HepG2 (cell line): ENCODE results near the gene DAB2. TPM values are rescaled to one million over a fixed set of nuclear protein-coding genes. Genes with fewer than 3 reads are reported as not detected.

ENCODE experiments used
- ATAC-seq: fragments of 200-7000 bp; cut with Tn5 transposase; 3 replicates; pipeline ENCODE4 v1.9.1; 2020; ENCODE audit warnings: mild to moderate bottlenecking, moderate library complexity
- BruUV-seq: library from RNA; stranded (reverse); fragments of 400-500 nt; replicated peaks from 2 replicates; lab custom pipeline; 2021; lab: Mats Ljungman, UMichigan
- CTCF ChIA-PET: fragments of 300-600 bp; formaldehyde crosslinking; extraction: SDS; loops from one replicate; lab custom pipeline; 2021; ENCODE audit warnings: low total read pairs, inconsistent platforms, low intra/inter-chr PET ratio; lab: Yijun Ruan, JAX
- POLR2A ChIA-PET: fragments of 350-600 bp; sonication (Branson Sonifier 250); formaldehyde crosslinking; loops from one replicate; lab custom pipeline; 2020; ENCODE audit warnings: antibody characterized with exemption, inconsistent platforms; lab: Yijun Ruan, JAX
- DNase-seq: peaks from one replicate; pipeline ENCODE4 v3.0.0-alpha.2; 2015; ENCODE audit warnings: low spot score
- FAIRE-seq: peaks from 3 replicates; lab custom pipeline; 2011; peaks lifted over from hg19 to GRCh38; lab: Jason Lieb, UNC
- H2AFZ ChIP-seq: one replicate; pipeline ENCODE4 v1.6.1; 2011; ENCODE audit warnings: low read length, inconsistent platforms
- H3K27ac ChIP-seq: fragments of 300-600 bp; 3 replicates; pipeline ENCODE4 v1.8.0; 2011; ENCODE audit warnings: mixed run types, mild to moderate bottlenecking, mixed read lengths, low read length, inconsistent platforms; ENCODE audit not compliant: insufficient read depth; ENCODE audit errors: extremely low read length
- H3K27me3 ChIP-seq, 2 experiments: fragments of 200-600 bp in 1 of 2; 2 replicates in 1 of 2; 3 replicates in 1 of 2; pipeline versions ENCODE4 v1.6.0 to v1.8.0; 2011; ENCODE audit warnings: low read length in 2 of 2, mild to moderate bottlenecking in 2 of 2, moderate library complexity in 2 of 2, inconsistent platforms in 1 of 2; ENCODE audit not compliant: insufficient read depth in 2 of 2, control insufficient read depth in 1 of 2
- H3K36me3 ChIP-seq, 2 experiments: fragments of 200-600 bp in 1 of 2; replicated peaks in 1 of 2; 2 replicates in 1 of 2; 3 replicates in 1 of 2; pipeline versions ENCODE4 v1.5.1 to v1.8.0; 2011; ENCODE audit warnings: low read length in 2 of 2, inconsistent platforms in 1 of 2; ENCODE audit not compliant: insufficient read depth in 2 of 2, control insufficient read depth in 1 of 2
- H3K4me1 ChIP-seq: 2 replicates; pipeline ENCODE4 v1.5.1; 2012; ENCODE audit warnings: low read length, inconsistent platforms; ENCODE audit not compliant: insufficient read depth
- H3K4me2 ChIP-seq: 2 replicates; pipeline ENCODE4 v1.6.0; 2011; ENCODE audit warnings: low read depth, low read length, inconsistent platforms
- H3K4me3 ChIP-seq, 3 experiments: fragments of 200-600 bp in 1 of 3; sonication (generic), shearing (Covaris generic) in 1 of 3; replicated peaks in 1 of 3; 2 replicates each; pipeline ENCODE4 v1.5.1; 2011 to 2016; ENCODE audit warnings: low read length in 3 of 3, inconsistent platforms in 2 of 3, low read depth in 2 of 3, mild to moderate bottlenecking in 2 of 3, control low read depth in 1 of 3, mixed read lengths in 1 of 3; ENCODE audit not compliant: insufficient read depth in 1 of 3
- H3K79me2 ChIP-seq: one replicate; pipeline ENCODE4 v1.6.1; 2011; ENCODE audit warnings: low read length, inconsistent platforms; ENCODE audit not compliant: insufficient read depth
- H3K9ac ChIP-seq: 2 replicates; pipeline ENCODE4 v1.6.0; 2011; ENCODE audit warnings: mild to moderate bottlenecking, low read depth, low read length, inconsistent platforms; ENCODE audit not compliant: insufficient read depth
- H3K9me3 ChIP-seq: 2 replicates; pipeline ENCODE4 v1.5.1; 2012; ENCODE audit warnings: mild to moderate bottlenecking, low read length
- H4K20me1 ChIP-seq: 2 replicates; pipeline ENCODE4 v1.6.0; 2011; ENCODE audit warnings: inconsistent platforms, mild to moderate bottlenecking, low read length, moderate library complexity; ENCODE audit not compliant: insufficient read depth
- ARID2 ChIP-seq: sonication (generic); formaldehyde crosslinking; IDR thresholded peaks from 2 replicates; pipeline ENCODE4 v1.8.1; 2022; ENCODE audit warnings: mild to moderate bottlenecking, missing genetic modification reagents, borderline replicate concordance
- ATAD3A ChIP-seq: sonication (generic); formaldehyde crosslinking; IDR thresholded peaks from 2 replicates; pipeline ENCODE4 v1.4.0; 2020; ENCODE audit warnings: missing genetic modification reagents
- EP300 ChIP-seq, 3 experiments: sonication (generic) in 1 of 3; formaldehyde crosslinking in 1 of 3; IDR thresholded peaks; 2 replicates each; pipeline versions ENCODE4 v1.5.1 to v1.6.1; 2011 to 2020; ENCODE audit warnings: low read depth in 2 of 3, low read length in 2 of 3, borderline replicate concordance in 1 of 3, improper control_type of control experiment in 1 of 3, mild to moderate bottlenecking in 1 of 3, missing genetic modification reagents in 1 of 3, moderate library complexity in 1 of 3
- GATA4 ChIP-seq: sonication (generic); IDR thresholded peaks from 2 replicates; pipeline ENCODE4 v1.6.1; 2016; ENCODE audit warnings: antibody characterized with exemption, low read depth, borderline replicate concordance
- GATAD2A ChIP-seq: IDR thresholded peaks from 2 replicates; pipeline ENCODE4 v1.6.1; 2016
- HHEX ChIP-seq: IDR thresholded peaks from 2 replicates; pipeline ENCODE4 v1.6.1; 2016; ENCODE audit warnings: control low read depth
- KDM4B ChIP-seq: sonication (generic); formaldehyde crosslinking; IDR thresholded peaks from 2 replicates; pipeline ENCODE4 v1.4.0; 2020; ENCODE audit warnings: missing genetic modification reagents
- NCOA5 ChIP-seq: sonication (generic); formaldehyde crosslinking; IDR thresholded peaks from 2 replicates; pipeline ENCODE4 v1.4.0; 2020; ENCODE audit warnings: missing genetic modification reagents
- NFIC ChIP-seq: IDR thresholded peaks from 2 replicates; pipeline ENCODE4 v1.6.1; 2012; ENCODE audit warnings: mild to moderate bottlenecking, low read length, inconsistent platforms
- TAF15 ChIP-seq: fragments of 200-400 bp; formaldehyde crosslinking; IDR thresholded peaks from one replicate; pipeline ENCODE4 v1.6.1; 2018; ENCODE audit warnings: mild to moderate bottlenecking, low read depth, low read length; ENCODE audit not compliant: poor library complexity, severe bottlenecking
- ZFX ChIP-seq: sonication (generic); formaldehyde crosslinking; IDR thresholded peaks from 2 replicates; pipeline ENCODE4 v1.4.0; 2020; ENCODE audit warnings: mild to moderate bottlenecking, low read depth, missing genetic modification reagents, moderate library complexity
- ZNF3 ChIP-seq: IDR thresholded peaks from 2 replicates; pipeline ENCODE4 v1.7.0; 2017; ENCODE audit warnings: inconsistent platforms
- ZNF546 ChIP-seq: sonication (generic); formaldehyde crosslinking; conservative IDR thresholded peaks from 2 replicates; pipeline ENCODE4 v1.8.1; 2023; ENCODE audit warnings: mild to moderate bottlenecking, missing genetic modification reagents
- ZNF567 ChIP-seq: sonication (generic); formaldehyde crosslinking; IDR thresholded peaks from 2 replicates; pipeline ENCODE4 v1.8.1; 2023; ENCODE audit warnings: mild to moderate bottlenecking, missing genetic modification reagents, borderline replicate concordance
- ZNF670 ChIP-seq: sonication (generic); formaldehyde crosslinking; IDR thresholded peaks from 2 replicates; pipeline ENCODE4 v1.8.0; 2022; ENCODE audit warnings: mild to moderate bottlenecking, missing genetic modification reagents, borderline replicate concordance
- ZNF720 ChIP-seq: sonication (generic); formaldehyde crosslinking; IDR thresholded peaks from 2 replicates; pipeline ENCODE4 v1.4.0; 2020; ENCODE audit warnings: missing genetic modification reagents
- ZNF839 ChIP-seq: sonication (generic); formaldehyde crosslinking; IDR thresholded peaks from 2 replicates; pipeline ENCODE4 v1.4.0; 2020; ENCODE audit warnings: missing genetic modification reagents, mild to moderate bottlenecking, borderline replicate concordance
- WGBS: methylation state at CpG from one replicate; pipeline ENCODE4 v1.1.6; 2017; ENCODE audit warnings: low lambda C conversion rate; 5-methylcytosine and 5-hydroxymethylcytosine counted together
- in situ Hi-C: cut with HindIII; loops from 2 replicates; pipeline ENCODE4 v1.10.0; 2017; ENCODE audit warnings: low pct_unique_long_range_greater_than_20kb; ENCODE audit not compliant: extremely low pct_ligation_motif_present
- intact Hi-C: fragments of 100-400 bp; cut with micrococcal nuclease; formaldehyde crosslinking; loops from one replicate; pipeline ENCODE4 v1.10.0; 2022; ENCODE audit not compliant: unreplicated experiment
- polyA plus RNA-seq, 8 experiments: library from polyadenylated mRNA; depleted of rRNA in 3 of 8; stranded (reverse) in 7 of 8; unstranded in 1 of 8; fragments of >200 nt; fragmentation: Illumina TruSeq in 4 of 8; extraction: Trizol in 4 of 8; gene quantifications; 2 replicates each; pipeline versions ENCODE4 v1.2.1 to v1.2.3, GENCODE V29; 2011 to 2016; ENCODE audit warnings: low read depth in 4 of 8, missing spikeins in 1 of 8, mixed read lengths in 1 of 8; ENCODE audit not compliant: insufficient read depth in 1 of 8
- total RNA-seq, 5 experiments: library from RNA; depleted of rRNA; stranded (reverse); fragments of >200 nt; fragmentation: Illumina TruSeq; extraction: Trizol; gene quantifications; 2 replicates each; pipeline ENCODE4 v1.2.3, GENCODE V29; 2016; ENCODE audit warnings: low read depth in 1 of 5
- TF ChIP-seq, protein P1 (sequence below): sonication (generic); formaldehyde crosslinking; IDR thresholded peaks from 2 replicates; pipeline ENCODE4 v1.8.0; 2022; ENCODE audit warnings: missing genetic modification reagents, mild to moderate bottlenecking, borderline replicate concordance
- TF ChIP-seq, protein P2 (sequence below): sonication (generic); formaldehyde crosslinking; IDR thresholded peaks from 2 replicates; pipeline ENCODE4 v1.4.0; 2020; ENCODE audit warnings: missing genetic modification reagents

Gene DAB2
- total and polyA plus RNA-seq, 2 of the 13 experiments (the other 11 are each of a cell fraction or from before 2014, with no cell fraction given), result 6.4 to 6.5 TPM

DNA sequence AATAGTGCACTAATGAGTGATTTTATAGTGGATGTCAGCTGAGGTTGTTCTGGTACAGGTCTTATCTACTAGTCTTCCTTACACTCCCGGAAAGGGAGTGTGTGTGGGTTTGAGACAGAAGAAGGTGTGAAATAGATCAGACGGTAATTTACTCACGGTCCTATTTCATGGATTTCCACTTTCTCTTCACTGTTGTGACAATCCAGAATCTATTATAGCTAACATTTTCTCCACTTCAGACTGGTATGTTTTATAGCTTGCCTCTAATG lies 53.5 kb downstream of the DAB2 start (continued):
- TF ChIP-seq ZNF567 (CRISPR knock-in tag) (no peak), NCOA5 (no peak), ZFX (CRISPR knock-in tag) (no peak), HHEX (CRISPR knock-in tag) (no peak), ZNF546 (CRISPR knock-in tag) (no peak), ZNF3 (no peak), ZNF670 (CRISPR knock-in tag) (no peak), NFIC (no peak), GATA4 (no peak), ARID2 (CRISPR knock-in tag) (no peak), EP300 (IDR thresholded peaks at IDR 0.05; ENCODE audit: low read depth in 2 of 2, low read length in 2 of 2) (no peak), EP300 (CRISPR knock-in tag; IDR thresholded peaks at IDR 0.05; ENCODE audit: borderline replicate concordance) (no peak), KDM4B (no peak), TAF15 (no peak)

DNA sequence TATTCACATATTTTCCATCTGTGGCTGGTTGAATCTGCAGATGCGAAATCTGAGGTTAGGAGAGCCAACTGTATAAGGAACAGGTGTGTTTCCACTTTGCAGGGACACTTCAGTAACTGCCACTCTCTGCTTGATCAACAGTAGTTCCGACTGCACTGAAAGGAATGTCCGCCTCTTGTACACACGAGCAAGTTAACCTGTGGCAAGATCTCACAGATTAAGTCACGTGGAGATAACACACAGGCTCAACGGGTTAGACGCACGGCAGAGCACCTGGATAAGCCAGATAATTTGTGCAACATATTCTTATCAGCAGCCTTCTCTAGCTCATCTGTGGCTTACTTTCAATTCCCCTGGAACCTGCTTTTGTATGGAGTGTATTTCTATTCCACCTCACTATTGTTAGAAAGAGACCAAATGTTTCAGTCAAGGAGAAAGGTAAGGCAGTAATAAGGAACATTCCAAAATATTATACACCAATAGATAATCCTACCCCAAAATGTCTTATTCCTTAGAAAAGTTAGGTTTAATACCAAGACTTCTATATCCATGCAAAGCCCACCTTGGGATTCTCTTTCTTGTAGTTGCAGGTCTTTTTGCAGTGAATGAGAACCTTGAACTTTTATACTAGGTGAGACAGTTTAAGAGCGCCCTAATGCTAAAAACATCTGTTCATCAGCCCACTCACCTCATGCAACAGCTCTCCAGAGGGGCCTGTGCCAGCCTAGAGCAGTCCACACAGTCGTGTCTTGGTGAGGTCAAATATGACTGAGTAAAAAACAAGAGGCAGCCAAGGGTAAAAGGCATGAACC lies 54.0 kb downstream of the DAB2 start:
- DNase-seq (no peak), ATAC-seq (no peak), FAIRE-seq (no peak)
- H3K4me3 ChIP-seq, result no peak overlapping the region
- H3K9me3 ChIP-seq, result no peaks in the 10 kb centered on the region
- intact Hi-C loops (loop anchor here (10.0 kb wide), 1 partner anchor 226 kb away; no protein-coding TSS in a partner anchor), in situ Hi-C loops (no loop called here)
- H3K79me2 ChIP-seq, result no peaks in the 10 kb centered on the region
- no peaks in the 10 kb centered on the region for H4K20me1 ChIP-seq
- ChIA-PET CTCF (no interaction called here), POLR2A (no interaction called here)
- H3K9ac ChIP-seq, result no peak overlapping the region
- no peaks in the 10 kb centered on the region for H3K36me3 ChIP-seq
- BruUV-seq, result no TSS peak
- H3K27me3 ChIP-seq, result no peaks in the 10 kb centered on the region
- WGBS, result 89% methylated on average over 10 of the region's 10 CpGs
- H3K27ac ChIP-seq, result no peak overlapping the region
- no peaks in the 10 kb centered on the region for H3K4me1 ChIP-seq
- H2AFZ ChIP-seq, result no peak overlapping the region
- no peak overlapping the region for H3K4me2 ChIP-seq
- TF ChIP-seq GATAD2A (CRISPR knock-in tag) (no peak), ATAD3A (no peak), ZNF720 (no peak), ZNF839 (CRISPR knock-in tag) (no peak)
- TF ChIP-seq, protein P1, sequence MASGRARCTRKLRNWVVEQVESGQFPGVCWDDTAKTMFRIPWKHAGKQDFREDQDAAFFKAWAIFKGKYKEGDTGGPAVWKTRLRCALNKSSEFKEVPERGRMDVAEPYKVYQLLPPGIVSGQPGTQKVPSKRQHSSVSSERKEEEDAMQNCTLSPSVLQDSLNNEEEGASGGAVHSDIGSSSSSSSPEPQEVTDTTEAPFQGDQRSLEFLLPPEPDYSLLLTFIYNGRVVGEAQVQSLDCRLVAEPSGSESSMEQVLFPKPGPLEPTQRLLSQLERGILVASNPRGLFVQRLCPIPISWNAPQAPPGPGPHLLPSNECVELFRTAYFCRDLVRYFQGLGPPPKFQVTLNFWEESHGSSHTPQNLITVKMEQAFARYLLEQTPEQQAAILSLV, result no peak
- TF ChIP-seq, protein P2, sequence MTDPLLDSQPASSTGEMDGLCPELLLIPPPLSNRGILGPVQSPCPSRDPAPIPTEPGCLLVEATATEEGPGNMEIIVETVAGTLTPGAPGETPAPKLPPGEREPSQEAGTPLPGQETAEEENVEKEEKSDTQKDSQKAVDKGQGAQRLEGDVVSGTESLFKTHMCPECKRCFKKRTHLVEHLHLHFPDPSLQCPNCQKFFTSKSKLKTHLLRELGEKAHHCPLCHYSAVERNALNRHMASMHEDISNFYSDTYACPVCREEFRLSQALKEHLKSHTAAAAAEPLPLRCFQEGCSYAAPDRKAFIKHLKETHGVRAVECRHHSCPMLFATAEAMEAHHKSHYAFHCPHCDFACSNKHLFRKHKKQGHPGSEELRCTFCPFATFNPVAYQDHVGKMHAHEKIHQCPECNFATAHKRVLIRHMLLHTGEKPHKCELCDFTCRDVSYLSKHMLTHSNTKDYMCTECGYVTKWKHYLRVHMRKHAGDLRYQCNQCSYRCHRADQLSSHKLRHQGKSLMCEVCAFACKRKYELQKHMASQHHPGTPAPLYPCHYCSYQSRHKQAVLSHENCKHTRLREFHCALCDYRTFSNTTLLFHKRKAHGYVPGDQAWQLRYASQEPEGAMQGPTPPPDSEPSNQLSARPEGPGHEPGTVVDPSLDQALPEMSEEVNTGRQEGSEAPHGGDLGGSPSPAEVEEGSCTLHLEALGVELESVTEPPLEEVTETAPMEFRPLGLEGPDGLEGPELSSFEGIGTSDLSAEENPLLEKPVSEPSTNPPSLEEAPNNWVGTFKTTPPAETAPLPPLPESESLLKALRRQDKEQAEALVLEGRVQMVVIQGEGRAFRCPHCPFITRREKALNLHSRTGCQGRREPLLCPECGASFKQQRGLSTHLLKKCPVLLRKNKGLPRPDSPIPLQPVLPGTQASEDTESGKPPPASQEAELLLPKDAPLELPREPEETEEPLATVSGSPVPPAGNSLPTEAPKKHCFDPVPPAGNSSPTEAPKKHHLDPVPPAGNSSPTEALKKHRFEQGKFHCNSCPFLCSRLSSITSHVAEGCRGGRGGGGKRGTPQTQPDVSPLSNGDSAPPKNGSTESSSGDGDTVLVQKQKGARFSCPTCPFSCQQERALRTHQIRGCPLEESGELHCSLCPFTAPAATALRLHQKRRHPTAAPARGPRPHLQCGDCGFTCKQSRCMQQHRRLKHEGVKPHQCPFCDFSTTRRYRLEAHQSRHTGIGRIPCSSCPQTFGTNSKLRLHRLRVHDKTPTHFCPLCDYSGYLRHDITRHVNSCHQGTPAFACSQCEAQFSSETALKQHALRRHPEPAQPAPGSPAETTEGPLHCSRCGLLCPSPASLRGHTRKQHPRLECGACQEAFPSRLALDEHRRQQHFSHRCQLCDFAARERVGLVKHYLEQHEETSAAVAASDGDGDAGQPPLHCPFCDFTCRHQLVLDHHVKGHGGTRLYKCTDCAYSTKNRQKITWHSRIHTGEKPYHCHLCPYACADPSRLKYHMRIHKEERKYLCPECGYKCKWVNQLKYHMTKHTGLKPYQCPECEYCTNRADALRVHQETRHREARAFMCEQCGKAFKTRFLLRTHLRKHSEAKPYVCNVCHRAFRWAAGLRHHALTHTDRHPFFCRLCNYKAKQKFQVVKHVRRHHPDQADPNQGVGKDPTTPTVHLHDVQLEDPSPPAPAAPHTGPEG (CRISPR knock-in tag), result no peak
